Osteoblast (primary cell): ENCODE measurements around the gene HCN2. TPM values are rescaled to one million over a fixed set of nuclear protein-coding genes. Genes with fewer than 3 reads are reported as not detected.

Experiments
- DNase-seq: peaks from one replicate; pipeline ENCODE4 v3.0.0; 2011; ENCODE audit warnings: low spot score, mixed read lengths; ENCODE audit not compliant: insufficient read length; ENCODE audit errors: missing footprints
- H2AFZ ChIP-seq: 2 replicates; pipeline ENCODE4 v1.6.0; 2011; ENCODE audit warnings: mild to moderate bottlenecking, low read length
- H3K27ac ChIP-seq: 2 replicates; pipeline ENCODE4 v1.5.1; 2011; ENCODE audit warnings: mild to moderate bottlenecking, low read depth, low read length, moderate library complexity
- H3K27me3 ChIP-seq: 2 replicates; pipeline ENCODE4 v1.6.0; 2012; ENCODE audit warnings: mild to moderate bottlenecking, control low read depth, inconsistent platforms, low read length, moderate library complexity; ENCODE audit not compliant: insufficient read depth
- H3K36me3 ChIP-seq: 2 replicates; pipeline ENCODE4 v1.5.1; 2011; ENCODE audit warnings: mild to moderate bottlenecking, low read length, control low read depth, moderate library complexity; ENCODE audit not compliant: insufficient read depth
- H3K4me1 ChIP-seq: 2 replicates; pipeline ENCODE4 v1.5.1; 2011; ENCODE audit warnings: mild to moderate bottlenecking, low read length, control low read depth, moderate library complexity; ENCODE audit not compliant: insufficient read depth
- H3K4me2 ChIP-seq: 2 replicates; pipeline ENCODE4 v1.6.0; 2011; ENCODE audit warnings: mild to moderate bottlenecking, low read length; ENCODE audit not compliant: insufficient read depth
- H3K4me3 ChIP-seq: fragments of 200-600 bp; sonication (generic); 3 replicates; pipeline ENCODE4 v1.5.1; 2012; ENCODE audit warnings: mild to moderate bottlenecking, low read length, inconsistent platforms; ENCODE audit not compliant: insufficient read depth
- H3K79me2 ChIP-seq: 2 replicates; pipeline ENCODE4 v1.6.0; 2012; ENCODE audit warnings: mild to moderate bottlenecking, low read length, control low read depth, inconsistent platforms; ENCODE audit not compliant: insufficient read depth
- H3K9me3 ChIP-seq: 2 replicates; pipeline ENCODE4 v1.5.1; 2011; ENCODE audit warnings: low read depth, low read length, control low read depth
- H4K20me1 ChIP-seq: 2 replicates; pipeline ENCODE4 v1.6.0; 2012; ENCODE audit warnings: mild to moderate bottlenecking, low read length, control low read depth; ENCODE audit not compliant: insufficient read depth
- CTCF ChIP-seq: IDR thresholded peaks from 2 replicates; pipeline ENCODE4 v1.5.1; 2011; ENCODE audit warnings: mild to moderate bottlenecking, low read depth, low read length, moderate library complexity; ENCODE audit errors: extremely low read depth
- total RNA-seq: library from RNA; depleted of rRNA; stranded (reverse); fragments of >200 nt; gene quantifications from 2 replicates; pipeline ENCODE4 v1.2.3, GENCODE V29; 2012

HCN2 gene
- total RNA-seq, 1 donor = 1.4 TPM

GRCh38 chr19:647566-648284, 58.0 kb downstream of the HCN2 start:
- TF ChIP-seq CTCF = no peak
- Histone ChIP-seq H3K4me1 (no peaks in the 10 kb centered on the region), H3K79me2 (peaks cover 22% of the 10 kb centered on the region), H2AFZ (no peak overlapping the region), H3K27me3 (no peaks in the 10 kb centered on the region), H4K20me1 (peaks cover 10% of the 10 kb centered on the region), H3K9me3 (no peaks in the 10 kb centered on the region), H3K27ac (no peak overlapping the region), H3K4me2 (no peak overlapping the region), H3K4me3 (no peak overlapping the region), H3K36me3 (peaks cover 20% of the 10 kb centered on the region)
- peak; percentile 51 for DNase-seq

- Histone ChIP-seq H2AFZ (no peak overlapping the region), H3K79me2 (peaks cover 27% of the 10 kb centered on the region), H3K4me2 (no peak overlapping the region), H3K36me3 (peaks cover 20% of the 10 kb centered on the region), H3K27ac (no peak overlapping the region), H3K27me3 (no peaks in the 10 kb centered on the region), H3K4me3 (no peak overlapping the region), H4K20me1 (peaks cover 16% of the 10 kb centered on the region), H3K4me1 (no peaks in the 10 kb centered on the region), H3K9me3 (no peaks in the 10 kb centered on the region)
- no peak for TF ChIP-seq CTCF
- DNase-seq = peak; percentile 79
These were observed 58.6 kb downstream of the HCN2 start for GRCh38 chr19:648305-648704.

GRCh38 chr19:648904-649801, 59.5 kb downstream of the HCN2 start:
- Histone ChIP-seq H3K79me2 (peaks cover 36% of the 10 kb centered on the region), H2AFZ (no peak overlapping the region), H3K36me3 (peaks cover 25% of the 10 kb centered on the region), H4K20me1 (peaks cover 20% of the 10 kb centered on the region), H3K4me2 (no peak overlapping the region), H3K27me3 (no peaks in the 10 kb centered on the region), H3K4me3 (no peak overlapping the region), H3K4me1 (no peaks in the 10 kb centered on the region), H3K27ac (no peak overlapping the region), H3K9me3 (no peaks in the 10 kb centered on the region)
- TF ChIP-seq CTCF = no peak
- DNase-seq = peak; percentile 87

- no peak overlapping the region for H3K4me2 ChIP-seq
- H2AFZ ChIP-seq = no peak overlapping the region
- no peak for TF ChIP-seq CTCF
- no peak overlapping the region for H3K4me3 ChIP-seq
- peaks cover 20% of the 10 kb centered on the region for H4K20me1 ChIP-seq
- H3K9me3 ChIP-seq = no peaks in the 10 kb centered on the region
- peaks cover 25% of the 10 kb centered on the region for H3K36me3 ChIP-seq
- H3K27ac ChIP-seq = no peak overlapping the region
- peak; percentile 73 for DNase-seq
- H3K27me3 ChIP-seq = no peaks in the 10 kb centered on the region
- peaks cover 44% of the 10 kb centered on the region for H3K79me2 ChIP-seq
- no peaks in the 10 kb centered on the region for H3K4me1 ChIP-seq
These were observed 60.4 kb downstream of the HCN2 start for GRCh38 chr19:650121-650520.
